B cell (primary cell): ENCODE measurements around the gene CPSF4L. TPM values are rescaled to one million over a fixed set of nuclear protein-coding genes. Genes with fewer than 3 reads are reported as not detected.

Experiments used
- ATAC-seq: fragments of 200-7000 bp; cut with Tn5 transposase; one replicate; pipeline ENCODE4 v1.10.0; 2021; ENCODE audit warnings: low read depth, mild to moderate bottlenecking, moderate number of reproducible peaks, moderate library complexity
- CTCF ChIA-PET: fragments of 350-600 bp; sonication (Branson Sonifier 250); formaldehyde crosslinking; loops from one replicate; lab custom pipeline; 2021; ENCODE audit warnings: antibody characterized with exemption, inconsistent platforms; lab: Charles Lee
- POLR2A ChIA-PET: fragments of 350-600 bp; sonication (Branson Sonifier 250); formaldehyde crosslinking; loops from one replicate; lab custom pipeline; 2021; ENCODE audit warnings: antibody characterized with exemption; lab: Charles Lee
- DNase-seq: peaks from one replicate; pipeline ENCODE4 v3.0.0; 2013
- H2AFZ ChIP-seq: 2 replicates; pipeline ENCODE4 v1.6.1; 2012; ENCODE audit warnings: mild to moderate bottlenecking, low read depth, low read length; ENCODE audit not compliant: insufficient read depth, poor library complexity, severe bottlenecking
- H3K27ac ChIP-seq, 2 donors: 1 replicate in 1 of 2; 2 replicates in 1 of 2; pipeline ENCODE4 v1.5.1; 2012 to 2013; ENCODE audit warnings: low read length in 2 of 2, mild to moderate bottlenecking in 2 of 2, moderate library complexity in 1 of 2
- H3K27me3 ChIP-seq, 4 experiments: fragments of 200-600 bp in 1 of 4; sonication (generic) in 1 of 4; replicated peaks in 1 of 4; 1 replicate in 2 of 4; 2 replicates in 2 of 4; pipeline versions ENCODE4 v1.6.1 to v1.7.0; 2013 to 2016; ENCODE audit warnings: low read length in 3 of 4, mild to moderate bottlenecking in 2 of 4, mixed read lengths in 1 of 4, moderate library complexity in 1 of 4; ENCODE audit not compliant: insufficient read depth in 4 of 4, control insufficient read depth in 3 of 4; ENCODE audit errors: control extremely low read depth in 1 of 4
- H3K36me3 ChIP-seq, 2 experiments: replicated peaks in 1 of 2; 1 replicate in 1 of 2; 2 replicates in 1 of 2; pipeline versions ENCODE4 v1.6.1 to v1.7.1; 2013; ENCODE audit warnings: low read length in 1 of 2; ENCODE audit not compliant: insufficient read depth in 2 of 2, control insufficient read depth in 1 of 2; ENCODE audit errors: control extremely low read depth in 1 of 2, extremely low read depth in 1 of 2
- H3K4me1 ChIP-seq, 2 donors: fragments of 200-600 bp in 1 of 2; sonication (generic) in 1 of 2; 1 replicate in 1 of 2; 2 replicates in 1 of 2; pipeline versions ENCODE4 v1.5.1 to v1.6.1; 2013 to 2017; ENCODE audit warnings: low read length in 2 of 2; ENCODE audit not compliant: control insufficient read depth in 2 of 2, insufficient read depth in 2 of 2
- H3K4me2 ChIP-seq: replicated peaks from 2 replicates; pipeline ENCODE3; 2012; ENCODE audit warnings: mild to moderate bottlenecking, low read depth, low read length; ENCODE audit not compliant: poor library complexity, severe bottlenecking
- H3K4me3 ChIP-seq, 5 experiments: fragments of 200-600 bp in 1 of 5; sonication (generic) in 1 of 5; 1 replicate in 3 of 5; 2 replicates in 2 of 5; pipeline versions ENCODE4 v1.5.1 to v1.7.0; 2011 to 2016; ENCODE audit warnings: low read length in 4 of 5, mild to moderate bottlenecking in 4 of 5, low read depth in 2 of 5, control low read depth in 1 of 5, moderate library complexity in 1 of 5; ENCODE audit not compliant: insufficient read depth in 1 of 5; ENCODE audit errors: control extremely low read depth in 1 of 5, extremely low read depth in 1 of 5
- H3K79me2 ChIP-seq: fragments of 200-600 bp; sonication (generic); one replicate; pipeline ENCODE4 v1.6.0; 2016; ENCODE audit warnings: low read length; ENCODE audit not compliant: control insufficient read depth, insufficient read depth
- H3K9ac ChIP-seq: fragments of 200-600 bp; sonication (generic); 2 replicates; pipeline ENCODE4 v1.6.1; 2017; ENCODE audit warnings: mild to moderate bottlenecking, low read length, moderate library complexity
- H3K9me3 ChIP-seq, 3 donors: one replicate each; pipeline versions ENCODE4 v1.6.1 to v1.7.1; 2013; ENCODE audit warnings: low read length in 2 of 3; ENCODE audit not compliant: control insufficient read depth in 2 of 3, insufficient read depth in 1 of 3; ENCODE audit errors: control extremely low read depth in 1 of 3
- H4K20me1 ChIP-seq: 2 replicates; pipeline ENCODE4 v1.6.0; 2012; ENCODE audit warnings: mild to moderate bottlenecking, low read length; ENCODE audit not compliant: insufficient read depth, control insufficient read depth, poor library complexity, severe bottlenecking
- H3K27ac Mint-ChIP-seq: one replicate; pipeline ENCODE4 v1.8.0; 2021; ENCODE audit warnings: mixed read lengths
- H3K27me3 Mint-ChIP-seq: one replicate; pipeline ENCODE4 v1.8.0; 2021; ENCODE audit warnings: mixed read lengths
- H3K4me1 Mint-ChIP-seq: one replicate; pipeline ENCODE4 v1.8.0; 2021; ENCODE audit warnings: mixed read lengths
- H3K4me3 Mint-ChIP-seq: one replicate; pipeline ENCODE4 v1.8.0; 2021; ENCODE audit warnings: mixed read lengths
- H3K9me3 Mint-ChIP-seq: one replicate; pipeline ENCODE4 v1.8.0; 2022; ENCODE audit warnings: mixed read lengths; ENCODE audit not compliant: insufficient read depth
- CTCF ChIP-seq: fragments of 200-600 bp; IDR thresholded peaks from one replicate; pipeline ENCODE4 v1.8.0; 2022; ENCODE audit warnings: antibody characterized with exemption, mild to moderate bottlenecking
- EZH2 ChIP-seq: IDR thresholded peaks from 2 replicates; pipeline ENCODE4 v1.6.1; 2012; ENCODE audit warnings: borderline replicate concordance, low read depth, mild to moderate bottlenecking, moderate library complexity, low read length; ENCODE audit not compliant: insufficient read depth, poor library complexity, severe bottlenecking
- WGBS: methylation state at CpG from one replicate; pipeline ENCODE4 v1.1.5; 2013; ENCODE audit warnings: missing lambda C conversion rate; ENCODE audit not compliant: insufficient coverage; 5-methylcytosine and 5-hydroxymethylcytosine counted together
- intact Hi-C: fragments of 100-400 bp; cut with micrococcal nuclease; formaldehyde crosslinking; loops from one replicate; pipeline ENCODE4 v1.10.0; 2022
- polyA plus RNA-seq: library from polyadenylated mRNA; depleted of rRNA; stranded (reverse); fragments of >200 nt; gene quantifications from 2 replicates; pipeline ENCODE4 v1.2.3, GENCODE V29; 2012
- total RNA-seq, 2 donors: library from RNA; stranded (reverse); fragments of 120-200 nt in 1 of 2; gene quantifications; 1 replicate in 1 of 2; 2 replicates in 1 of 2; pipeline versions ENCODE4 v1.2.3 to v1.2.4, GENCODE V29; 2013 to 2022

Gene CPSF4L
- total and polyA plus RNA-seq, 2 donors (not counting 1 experiment from before 2014, with no cell fraction given) = not detected

DNA sequence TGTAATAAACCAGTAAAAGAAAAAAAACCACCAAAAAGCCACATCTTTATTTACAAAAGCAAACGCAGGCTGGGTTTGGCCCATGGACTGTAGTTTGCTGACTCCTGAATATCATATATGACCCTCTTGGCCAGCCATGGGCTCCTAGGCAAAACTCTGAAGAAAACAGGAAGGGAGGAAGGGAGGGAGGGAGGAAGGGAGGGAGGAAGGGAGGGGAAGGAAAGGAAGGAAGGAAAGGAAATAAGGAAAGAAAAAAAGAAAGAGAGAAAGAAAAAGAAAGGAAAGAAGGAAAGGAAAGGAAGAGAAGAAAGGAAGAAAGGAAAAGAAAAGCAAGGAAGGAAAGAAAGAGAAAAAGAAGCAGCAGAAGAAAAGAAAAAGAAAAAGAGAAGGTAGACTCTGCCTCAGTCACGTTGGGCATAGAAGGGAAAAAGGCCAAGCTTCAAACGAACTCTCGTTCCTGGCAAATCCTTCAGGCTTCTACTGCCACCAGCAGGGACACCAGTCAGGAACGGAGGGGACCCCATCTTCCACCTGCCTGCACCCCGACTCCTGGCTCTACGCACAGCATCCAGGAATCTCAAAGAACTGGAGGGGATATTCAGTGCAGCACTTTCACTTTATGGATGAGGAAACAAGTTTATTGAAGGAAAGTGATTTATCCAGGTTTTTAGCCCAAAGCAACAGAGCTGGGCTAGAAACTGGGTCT, 28.0 kb upstream of the CPSF4L start:
- peaks cover 0 to 13% of the 10 kb centered on the region in 2 donors for H3K4me1 ChIP-seq
- Mint-ChIP-seq H3K4me3 (no peak overlapping the region), H3K27ac (no peak overlapping the region), H3K4me1 (peaks cover 13% of the 10 kb centered on the region), H3K27me3 (peaks cover 26% of the 10 kb centered on the region), H3K9me3 (no peaks in the 10 kb centered on the region)
- POLR2A ChIA-PET = no interaction called here
- no peak overlapping the region for H3K27ac ChIP-seq
- no peak for ATAC-seq
- WGBS = 93% methylated on average over 4 of the region's 7 CpGs
- no peaks in the 10 kb centered on the region for H3K36me3 ChIP-seq
- no peak overlapping the region for H2AFZ ChIP-seq
- TF ChIP-seq EZH2 = no peak
- TF ChIP-seq CTCF = no peak
- no peaks in the 10 kb centered on the region for H3K27me3 ChIP-seq
- CTCF ChIA-PET = interaction anchor here (0.5 kb wide), 1 partner anchor 34 kb away, joined by 3 read pairs; no protein-coding TSS in a partner anchor
- no peak overlapping the region for H3K4me3 ChIP-seq
- intact Hi-C loops = no loop called here
- H3K9me3 ChIP-seq = peaks cover 0 to 3% (median 0%) of the 10 kb centered on the region in 3 donors
- H3K9ac ChIP-seq = no peak overlapping the region
- H3K4me2 ChIP-seq = no peak overlapping the region
- no peaks in the 10 kb centered on the region for H4K20me1 ChIP-seq
- H3K79me2 ChIP-seq = no peaks in the 10 kb centered on the region
- no peak for DNase-seq

- H3K36me3 ChIP-seq = no peaks in the 10 kb centered on the region
- H2AFZ ChIP-seq = no peak overlapping the region
- no peaks in the 10 kb centered on the region for H3K27me3 ChIP-seq
- H3K9me3 ChIP-seq = peaks cover 0 to 3% (median 0%) of the 10 kb centered on the region in 3 donors
- H3K4me1 ChIP-seq = peaks cover 0 to 13% of the 10 kb centered on the region in 2 donors
- WGBS = 90% methylated on average over 19 of the region's 19 CpGs
- peaks cover 13% of the 10 kb centered on the region for H3K4me1 Mint-ChIP-seq
- no peak for TF ChIP-seq EZH2
- TF ChIP-seq CTCF = no peak
- intact Hi-C loops = no loop called here
- no peaks in the 10 kb centered on the region for H3K9me3 Mint-ChIP-seq
- H3K79me2 ChIP-seq = no peaks in the 10 kb centered on the region
- no peak overlapping the region for H3K4me3 ChIP-seq
- ATAC-seq = no peak
- H3K9ac ChIP-seq = no peak overlapping the region
- POLR2A ChIA-PET = no interaction called here
- H3K27ac ChIP-seq = no peak overlapping the region
- peaks cover 26% of the 10 kb centered on the region for H3K27me3 Mint-ChIP-seq
- no peak overlapping the region for H3K4me2 ChIP-seq
- no peaks in the 10 kb centered on the region for H4K20me1 ChIP-seq
- no peak overlapping the region for H3K27ac Mint-ChIP-seq
- CTCF ChIA-PET = interaction anchor here (1.0 kb wide), 1 partner anchor 81 kb away, joined by 4 read pairs; no protein-coding TSS in a partner anchor
- DNase-seq = no peak
- no peak overlapping the region for H3K4me3 Mint-ChIP-seq
Observed at GRCh38 chr17:73288534-73289302, 27.0 kb upstream of the CPSF4L start.
